K562 (cell line): ENCODE results near the gene ATP6V0C. TPM values are rescaled to one million over a fixed set of nuclear protein-coding genes. Genes with fewer than 3 reads are reported as not detected.

ENCODE experiments used
- ATAC-seq: fragments of 200-7000 bp; cut with Tn5 transposase; 3 replicates; pipeline ENCODE4 v1.9.1; 2020; ENCODE audit warnings: moderate library complexity
- BruUV-seq: library from RNA; stranded (reverse); fragments of 400-500 nt; replicated peaks from 2 replicates; lab custom pipeline; 2021; lab: Mats Ljungman, UMichigan
- CTCF ChIA-PET: fragments of 300-600 bp; formaldehyde crosslinking; extraction: SDS; loops from one replicate; lab custom pipeline; 2021; ENCODE audit warnings: low intra/inter-chr PET ratio; lab: Yijun Ruan, JAX
- POLR2A ChIA-PET: fragments of 300-600, 350-650 bp; sonication (Branson Sonifier 250); formaldehyde crosslinking; extraction: SDS; loops from one replicate; lab custom pipeline; 2021; ENCODE audit warnings: antibody characterized with exemption, inconsistent platforms; lab: Yijun Ruan, JAX
- DNase-seq, 4 experiments: peaks; one replicate each; pipeline versions ENCODE4 v3.0.0 to v3.0.0-alpha.2; 2011 to 2018; ENCODE audit warnings: low spot score in 3 of 4, mixed read lengths in 3 of 4; ENCODE audit errors: extremely low read depth in 1 of 4
- FAIRE-seq: peaks from 2 replicates; lab custom pipeline; 2011; peaks lifted over from hg19 to GRCh38; lab: Jason Lieb, UNC
- H2AFZ ChIP-seq: 2 replicates; pipeline ENCODE4 v1.6.0; 2011; ENCODE audit warnings: low read depth, low read length, control low read depth, inconsistent platforms
- H3K27ac ChIP-seq: fragments of 200-600 bp; 3 replicates; pipeline ENCODE4 v1.8.0; 2011; ENCODE audit warnings: low read depth, mild to moderate bottlenecking, control low read depth, inconsistent platforms, low read length, moderate library complexity, mixed read lengths; ENCODE audit errors: extremely low read depth
- H3K27me3 ChIP-seq, 2 experiments: fragments of 300-600 bp in 1 of 2; 2 replicates in 1 of 2; 3 replicates in 1 of 2; pipeline versions ENCODE4 v1.6.0 to v1.8.0; 2011; ENCODE audit warnings: inconsistent platforms in 2 of 2, low read length in 2 of 2, mild to moderate bottlenecking in 1 of 2, mixed read lengths in 1 of 2, moderate library complexity in 1 of 2; ENCODE audit not compliant: control insufficient read depth in 2 of 2, insufficient read depth in 2 of 2
- H3K36me3 ChIP-seq: fragments of 300-600 bp; 3 replicates; pipeline ENCODE4 v1.8.0; 2011; ENCODE audit warnings: mild to moderate bottlenecking, low read length, inconsistent platforms; ENCODE audit not compliant: control insufficient read depth, insufficient read depth
- H3K4me1 ChIP-seq, 2 experiments: fragments of 200-600 bp in 1 of 2; replicated peaks in 1 of 2; 2 replicates in 1 of 2; 3 replicates in 1 of 2; pipeline versions ENCODE4 v1.5.1 to v1.8.0; 2011; ENCODE audit warnings: inconsistent platforms in 2 of 2, low read length in 2 of 2, mild to moderate bottlenecking in 1 of 2, mixed read lengths in 1 of 2, moderate library complexity in 1 of 2; ENCODE audit not compliant: control insufficient read depth in 2 of 2, insufficient read depth in 2 of 2
- H3K4me2 ChIP-seq: 2 replicates; pipeline ENCODE4 v1.6.1; 2011; ENCODE audit warnings: low read length, control low read depth, inconsistent platforms, mixed read lengths; ENCODE audit not compliant: insufficient read depth
- H3K4me3 ChIP-seq: fragments of 200-600 bp; sonication (generic), shearing (Covaris generic); 2 replicates; pipeline ENCODE4 v1.5.1; 2016; ENCODE audit warnings: control low read depth, inconsistent platforms
- H3K79me2 ChIP-seq: fragments of 200-600 bp; 3 replicates; pipeline ENCODE4 v1.8.0; 2011; ENCODE audit warnings: low read length, inconsistent platforms; ENCODE audit not compliant: control insufficient read depth, insufficient read depth
- H3K9ac ChIP-seq, 2 experiments: 2 replicates each; pipeline versions ENCODE4 v1.6.0 to v1.6.1; 2011; ENCODE audit warnings: low read depth in 2 of 2, low read length in 2 of 2, control low read depth in 1 of 2, inconsistent platforms in 1 of 2, mild to moderate bottlenecking in 1 of 2, mixed read lengths in 1 of 2; ENCODE audit not compliant: insufficient read depth in 1 of 2
- H3K9me1 ChIP-seq: one replicate; pipeline ENCODE4 v1.6.0; 2011; ENCODE audit warnings: inconsistent platforms, mild to moderate bottlenecking, low read length, moderate library complexity; ENCODE audit not compliant: control insufficient read depth, insufficient read depth
- H3K9me3 ChIP-seq: replicated peaks from 2 replicates; pipeline ENCODE4 v1.5.1; 2011; ENCODE audit warnings: low read depth, low read length, inconsistent platforms; ENCODE audit not compliant: control insufficient read depth, insufficient read depth
- H4K20me1 ChIP-seq: replicated peaks from 2 replicates; pipeline ENCODE4 v1.6.1; 2011; ENCODE audit warnings: low read length, inconsistent platforms, mixed read lengths; ENCODE audit not compliant: control insufficient read depth, insufficient read depth
- ATF3 ChIP-seq, 2 experiments: fragments of 450-650 bp in 1 of 2; sonication (generic) in 1 of 2; formaldehyde crosslinking in 1 of 2; IDR thresholded peaks in 1 of 2; conservative IDR thresholded peaks in 1 of 2; 2 replicates each; pipeline versions ENCODE4 v1.6.1 to v1.8.1; 2016 to 2023; ENCODE audit warnings: mild to moderate bottlenecking in 2 of 2, moderate library complexity in 2 of 2, inconsistent platforms in 1 of 2, missing genetic modification reagents in 1 of 2
- CTCFL ChIP-seq: IDR thresholded peaks from 2 replicates; pipeline ENCODE4 v1.6.1; 2011; ENCODE audit warnings: borderline replicate concordance, low read depth, mild to moderate bottlenecking, moderate library complexity, low read length; ENCODE audit not compliant: insufficient read depth, poor library complexity, severe bottlenecking
- DMBX1 ChIP-seq: fragments of 250-450 bp; sonication (Bioruptor Pico); IDR thresholded peaks from 2 replicates; pipeline ENCODE4 v1.8.0; 2022; ENCODE audit warnings: inconsistent platforms, mild to moderate bottlenecking, moderate library complexity, borderline replicate concordance
- NFXL1 ChIP-seq: fragments of 450-650 bp; formaldehyde crosslinking; IDR thresholded peaks from 2 replicates; pipeline ENCODE4 v1.4.0; 2021; ENCODE audit warnings: mild to moderate bottlenecking
- PYGO2 ChIP-seq: fragments of 450-650 bp; IDR thresholded peaks from 2 replicates; pipeline ENCODE4 v1.6.1; 2016; ENCODE audit warnings: mild to moderate bottlenecking, missing genetic modification characterization, moderate library complexity, missing compliant biosample characterization
- ZBTB33 ChIP-seq: sonication (generic); formaldehyde crosslinking; IDR thresholded peaks from 2 replicates; pipeline ENCODE4 v1.8.1; 2023; ENCODE audit warnings: mild to moderate bottlenecking, missing genetic modification reagents
- WGBS: fragments of 100-300 bp; shearing (Covaris generic); methylation state at CpG from one replicate; pipeline ENCODE4 v1.1.6; 2016; ENCODE audit warnings: low coverage, mixed read lengths; ENCODE audit not compliant: insufficient coverage; ENCODE audit errors: missing lambda C conversion rate; 5-methylcytosine and 5-hydroxymethylcytosine counted together
- in situ Hi-C: fragments of 300-500 bp; cut with MboI; formaldehyde crosslinking; loops from 4 replicates; pipeline ENCODE4 v1.15.0; 2018; ENCODE audit warnings: inconsistent platforms, mixed read lengths
- intact Hi-C: fragments of 100-400 bp; cut with micrococcal nuclease; formaldehyde crosslinking; loops from 2 replicates; pipeline ENCODE4 v1.14.2; 2022
- polyA plus RNA-seq, 8 experiments: library from polyadenylated mRNA; depleted of rRNA in 4 of 8; stranded (reverse) in 5 of 8; unstranded in 3 of 8; fragments of >200 nt; fragmentation: Nextera tagmentation in 2 of 8; fragmentation: Illumina TruSeq in 1 of 8; extraction: Ambion mirVana in 2 of 8; extraction: Trizol in 1 of 8; gene quantifications; 2 replicates each; pipeline versions ENCODE4 v1.2.1 to v1.2.3, GENCODE V29; 2011 to 2014; ENCODE audit warnings: inconsistent platforms in 1 of 8, missing spikeins in 1 of 8
- total RNA-seq, 7 experiments: library from RNA; depleted of rRNA in 6 of 7; stranded (reverse); fragments of >200 nt in 6 of 7; fragmentation: Illumina TruSeq in 2 of 7; extraction: Trizol in 2 of 7; gene quantifications; 2 replicates each; pipeline versions ENCODE4 v1.2.1 to v1.2.3, GENCODE V29; 2011 to 2021; ENCODE audit warnings: low replicate concordance in 1 of 7

Gene ATP6V0C
- total and polyA plus RNA-seq, 9 of the 15 experiments (the other 6 are each of a cell fraction or from before 2014, with no cell fraction given) = 2.9 to 228 (median 22.7) TPM

GRCh38 chr16:2499890-2500429, 13.8 kb upstream of the ATP6V0C start:
- no peak overlapping the region for H3K4me3 ChIP-seq
- peaks cover 19% of the 10 kb centered on the region for H3K79me2 ChIP-seq
- intact Hi-C loops = loop anchor here (2.0 to 10.0 kb wide), 4 partner anchors 33 to 303 kb away; partner anchors contain the start of genes ABCA3, CASKIN1 and CCNF
- ATAC-seq = no peak
- H3K27ac ChIP-seq = no peak overlapping the region
- no peaks in the 10 kb centered on the region for H3K9me3 ChIP-seq
- WGBS = 89% methylated on average over 20 of the region's 29 CpGs
- peaks cover 66% of the 10 kb centered on the region; the same call in 2 of the 3 replicates for H3K36me3 ChIP-seq
- ChIA-PET CTCF (interaction anchor here (0.9 to 3.5 kb wide), 4 partner anchors 71 to 305 kb away, joined by 3 to 17 read pairs (median 8); partner anchors contain the start of gene CCNF), POLR2A (no interaction called here)
- H3K27me3 ChIP-seq = no peaks in the 10 kb centered on the region
- H4K20me1 ChIP-seq = peaks cover 9% of the 10 kb centered on the region
- peak overlapping the region in 1 of 2 experiments; percentile 13; a peak in 1 of 4 replicates for H3K9ac ChIP-seq
- no peak for FAIRE-seq
- H3K4me1 ChIP-seq = peaks cover 17 to 77% of the 10 kb centered on the region in 2 experiments
- H3K9me1 ChIP-seq = no peaks in the 10 kb centered on the region
- no TSS peak for BruUV-seq
- in situ Hi-C loops = no loop called here
- TF ChIP-seq PYGO2 (tag) (no peak), DMBX1 (CRISPR knock-in tag) (no peak), NFXL1 (CRISPR knock-in tag) (no peak)
- no peak overlapping the region for H2AFZ ChIP-seq
- H3K4me2 ChIP-seq = no peak overlapping the region
- DNase-seq = no peak

GRCh38 chr16:2500430-2500917, 13.3 kb upstream of the ATP6V0C start:
- intact Hi-C loops = loop anchor here (2.0 to 10.0 kb wide), 3 partner anchors 33 to 156 kb away; partner anchors contain the start of genes ABCA3 and CCNF
- peak; percentile 19; the same call in 1 of the 2 replicates for TF ChIP-seq ATF3 (IDR thresholded peaks at IDR 0.05)
- no peak for TF ChIP-seq ATF3 (CRISPR knock-in tag; conservative IDR thresholded peaks at IDR 0.05)
- peak; percentile 12 for TF ChIP-seq CTCFL
- TF ChIP-seq ZBTB33 (CRISPR knock-in tag) = peak; percentile 100

More at GRCh38 chr16:2500430-2500917, 13.3 kb upstream of the ATP6V0C start:
- Histone ChIP-seq H3K36me3 (peaks cover 66% of the 10 kb centered on the region; the same call in 2 of the 3 replicates), H3K27me3 (no peaks in the 10 kb centered on the region), H4K20me1 (peaks cover 9% of the 10 kb centered on the region), H3K27ac (no peak overlapping the region), H3K9me1 (no peaks in the 10 kb centered on the region), H3K9me3 (no peaks in the 10 kb centered on the region), H3K4me2 (no peak overlapping the region), H2AFZ (no peak overlapping the region), H3K79me2 (peaks cover 19% of the 10 kb centered on the region), H3K9ac (peak overlapping the region in 1 of 2 experiments; percentile 82; a peak in 1 of 4 replicates), H3K4me1 (peaks cover 17 to 75% of the 10 kb centered on the region in 2 experiments), H3K4me3 (no peak overlapping the region)
- no peak for FAIRE-seq
- ATAC-seq = peak; percentile 69
- ChIA-PET CTCF (interaction anchor here (0.9 to 3.5 kb wide), 6 partner anchors 26 to 306 kb away, joined by 3 to 17 read pairs (median 7); partner anchors contain the start of genes ABCA3, CCNF and TBC1D24), POLR2A (interaction anchor here (0.5 to 1.2 kb wide), 5 partner anchors 11 to 270 kb away, joined by 3 read pairs; no protein-coding TSS in a partner anchor)
- DNase-seq = peak in 2 of 4 experiments; percentile 44 to 46
- in situ Hi-C loops = no loop called here
- no TSS peak for BruUV-seq
- WGBS = 66% methylated on average over 16 of the region's 20 CpGs
